ENCODE results near the gene INF2. TPM values are rescaled to one million over a fixed set of nuclear protein-coding genes. Genes with fewer than 3 reads are reported as not detected.

The INF2 gene
- total and polyA plus RNA-seq, 2 donors (not counting 3 experiments of a cell fraction or from before 2014, with no cell fraction given) = 55.3 to 124 TPM

DNA sequence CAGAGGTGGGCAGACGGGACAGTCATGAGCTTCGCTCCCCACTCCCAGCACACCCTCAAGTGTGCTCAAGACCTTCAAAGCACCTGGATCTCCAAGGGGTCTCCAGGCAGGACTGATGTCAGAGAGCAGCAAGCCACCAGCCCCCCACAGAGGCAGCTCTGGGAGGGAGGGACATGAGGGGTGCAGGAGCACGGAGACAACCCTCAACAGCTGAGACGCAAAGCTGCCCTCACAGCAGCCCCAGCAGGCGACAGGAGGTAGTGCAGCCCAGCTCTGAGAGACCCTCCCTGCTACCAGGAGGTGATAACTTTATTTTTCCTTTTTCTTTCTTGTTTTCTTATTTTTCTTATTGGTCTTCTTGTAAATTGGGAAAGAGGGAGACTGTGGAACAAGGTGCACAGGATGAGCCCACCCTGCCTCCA lies 81.4 kb downstream of the INF2 start:
- Histone ChIP-seq H3K4me1 (ENCODE audit: control insufficient read depth, extremely low read depth, insufficient read depth, low read length) (peaks cover 9% of the 10 kb centered on the region), H3K27me3 (ENCODE audit: control insufficient read depth in 2 of 2, insufficient read depth in 2 of 2, low read length in 2 of 2) (no peaks in the 10 kb centered on the region), H3K36me3 (ENCODE audit: control insufficient read depth in 2 of 2, extremely low read depth in 1 of 2, insufficient read depth in 2 of 2, low read length in 2 of 2) (peaks cover 3 to 32% of the 10 kb centered on the region in 2 experiments), H3K9ac (replicated peaks; ENCODE audit: extremely low read depth, insufficient read depth, low read length) (no peak overlapping the region), H4K20me1 (replicated peaks; ENCODE audit: control insufficient read depth, extremely low read depth, insufficient read depth, low read length) (no peaks in the 10 kb centered on the region), H3K4me3 (replicated peaks in 1 of 3; ENCODE audit: insufficient read depth in 1 of 3, low read depth in 1 of 3, low read length in 3 of 3) (no peak overlapping the region), H3K27ac (ENCODE audit: insufficient read depth, low read depth, low read length) (no peak overlapping the region), H3K9me1 (replicated peaks; ENCODE audit: control insufficient read depth, extremely low read depth, insufficient read depth, low read length) (no peaks in the 10 kb centered on the region), H2AFZ (ENCODE audit: low read depth, low read length) (no peak overlapping the region), H3K79me2 (ENCODE audit: control insufficient read depth, insufficient read depth, low read length) (no peaks in the 10 kb centered on the region), H3K9me3 (replicated peaks; ENCODE audit: control insufficient read depth, insufficient read depth, low read length) (no peaks in the 10 kb centered on the region), H3K4me2 (ENCODE audit: insufficient read depth, low read length) (no peak overlapping the region)
- no TSS peak for BruUV-seq (replicated peaks)
- dilution Hi-C loops (cut with MboI; ENCODE audit: extremely low pct_ligation_motif_present, low sequenced_read_pairs) (no loop called here), intact Hi-C loops (cut with micrococcal nuclease) (no loop called here)
- TF ChIP-seq POLR2A (IDR thresholded peaks at IDR 0.05; ENCODE audit: low read depth, low read length) = no peak
- TF ChIP-seq, protein P1, sequence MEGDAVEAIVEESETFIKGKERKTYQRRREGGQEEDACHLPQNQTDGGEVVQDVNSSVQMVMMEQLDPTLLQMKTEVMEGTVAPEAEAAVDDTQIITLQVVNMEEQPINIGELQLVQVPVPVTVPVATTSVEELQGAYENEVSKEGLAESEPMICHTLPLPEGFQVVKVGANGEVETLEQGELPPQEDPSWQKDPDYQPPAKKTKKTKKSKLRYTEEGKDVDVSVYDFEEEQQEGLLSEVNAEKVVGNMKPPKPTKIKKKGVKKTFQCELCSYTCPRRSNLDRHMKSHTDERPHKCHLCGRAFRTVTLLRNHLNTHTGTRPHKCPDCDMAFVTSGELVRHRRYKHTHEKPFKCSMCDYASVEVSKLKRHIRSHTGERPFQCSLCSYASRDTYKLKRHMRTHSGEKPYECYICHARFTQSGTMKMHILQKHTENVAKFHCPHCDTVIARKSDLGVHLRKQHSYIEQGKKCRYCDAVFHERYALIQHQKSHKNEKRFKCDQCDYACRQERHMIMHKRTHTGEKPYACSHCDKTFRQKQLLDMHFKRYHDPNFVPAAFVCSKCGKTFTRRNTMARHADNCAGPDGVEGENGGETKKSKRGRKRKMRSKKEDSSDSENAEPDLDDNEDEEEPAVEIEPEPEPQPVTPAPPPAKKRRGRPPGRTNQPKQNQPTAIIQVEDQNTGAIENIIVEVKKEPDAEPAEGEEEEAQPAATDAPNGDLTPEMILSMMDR (IDR thresholded peaks at IDR 0.05; ENCODE audit: extremely low read depth in 1 of 2, insufficient read depth in 1 of 2, low read depth in 1 of 2, low read length in 2 of 2) = peak; percentile 50 to 66
- POLR2A ChIA-PET = no interaction called here
- CTCF ChIA-PET = interaction anchor here (0.8 to 3.8 kb wide), 7 partner anchors 10 to 198 kb away, joined by 3 to 117 read pairs (median 4); no protein-coding TSS in a partner anchor
- DNase-seq (ENCODE audit: low read depth, low spot score) (no peak), FAIRE-seq (no peak)

DNA sequence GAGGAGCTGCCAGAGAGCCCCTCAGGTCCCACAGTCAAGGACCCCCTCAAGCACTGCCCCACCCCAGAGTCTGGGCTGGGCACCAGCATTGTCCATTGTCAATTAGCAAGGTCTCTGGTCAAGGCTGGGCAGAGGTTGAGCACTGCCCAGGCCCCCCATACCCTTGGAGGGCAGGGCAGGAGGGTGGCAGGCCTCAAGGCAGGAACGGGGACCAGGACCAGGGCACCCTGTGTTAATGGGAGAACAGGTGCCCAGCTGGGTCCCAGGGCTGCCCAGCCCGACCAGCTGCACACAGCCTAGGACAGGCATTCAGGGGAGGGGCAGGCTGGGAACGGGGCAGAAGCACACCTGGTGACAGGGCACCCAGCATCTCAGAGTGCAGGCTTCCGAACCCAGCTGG lies 82.0 kb downstream of the INF2 start:
- Histone ChIP-seq H3K9me1 (replicated peaks; ENCODE audit: control insufficient read depth, extremely low read depth, insufficient read depth, low read length) (no peaks in the 10 kb centered on the region), H3K79me2 (ENCODE audit: control insufficient read depth, insufficient read depth, low read length) (no peaks in the 10 kb centered on the region), H3K27ac (ENCODE audit: insufficient read depth, low read depth, low read length) (no peak overlapping the region), H3K27me3 (ENCODE audit: control insufficient read depth in 2 of 2, insufficient read depth in 2 of 2, low read length in 2 of 2) (no peaks in the 10 kb centered on the region), H2AFZ (ENCODE audit: low read depth, low read length) (no peak overlapping the region), H3K36me3 (ENCODE audit: control insufficient read depth in 2 of 2, extremely low read depth in 1 of 2, insufficient read depth in 2 of 2, low read length in 2 of 2) (peaks cover 3 to 32% of the 10 kb centered on the region in 2 experiments), H3K4me1 (ENCODE audit: control insufficient read depth, extremely low read depth, insufficient read depth, low read length) (peaks cover 9% of the 10 kb centered on the region), H3K4me2 (ENCODE audit: insufficient read depth, low read length) (no peak overlapping the region), H3K9me3 (replicated peaks; ENCODE audit: control insufficient read depth, insufficient read depth, low read length) (no peaks in the 10 kb centered on the region), H3K9ac (replicated peaks; ENCODE audit: extremely low read depth, insufficient read depth, low read length) (no peak overlapping the region), H4K20me1 (replicated peaks; ENCODE audit: control insufficient read depth, extremely low read depth, insufficient read depth, low read length) (no peaks in the 10 kb centered on the region), H3K4me3 (replicated peaks in 1 of 3; ENCODE audit: insufficient read depth in 1 of 3, low read depth in 1 of 3, low read length in 3 of 3) (no peak overlapping the region)
- intact Hi-C loops (cut with micrococcal nuclease) = no loop called here
- BruUV-seq (replicated peaks) = no TSS peak
- ChIA-PET POLR2A (no interaction called here), CTCF (interaction anchor here (0.8 to 3.8 kb wide), 5 partner anchors 19 to 197 kb away, joined by 3 to 117 read pairs (median 4); no protein-coding TSS in a partner anchor)
- FAIRE-seq = no peak
- TF ChIP-seq EZH2 (IDR thresholded peaks at IDR 0.05; ENCODE audit: borderline replicate concordance, low read depth, low read length, severe bottlenecking) (no peak), JUN (IDR thresholded peaks at IDR 0.05; ENCODE audit: borderline replicate concordance, insufficient read depth, insufficient read length, low read depth) (no peak), POLR2AphosphoS5 (IDR thresholded peaks at IDR 0.05; ENCODE audit: insufficient read depth, low read depth, low read length) (no peak), GATA2 (IDR thresholded peaks at IDR 0.05; ENCODE audit: insufficient read depth, insufficient read length, low read depth, low read length) (no peak), FOS (IDR thresholded peaks at IDR 0.05; ENCODE audit: borderline replicate concordance, insufficient read depth, low read length) (no peak), POLR2A (IDR thresholded peaks at IDR 0.05; ENCODE audit: low read depth, low read length) (no peak)
- TF ChIP-seq, protein P1 (IDR thresholded peaks at IDR 0.05; ENCODE audit: extremely low read depth in 1 of 2, insufficient read depth in 1 of 2, low read depth in 1 of 2, low read length in 2 of 2) = no peak
- TF ChIP-seq, protein P2, sequence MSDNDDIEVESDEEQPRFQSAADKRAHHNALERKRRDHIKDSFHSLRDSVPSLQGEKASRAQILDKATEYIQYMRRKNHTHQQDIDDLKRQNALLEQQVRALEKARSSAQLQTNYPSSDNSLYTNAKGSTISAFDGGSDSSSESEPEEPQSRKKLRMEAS (IDR thresholded peaks at IDR 0.05; ENCODE audit: insufficient read depth, insufficient read length) = no peak
- DNase-seq (ENCODE audit: low read depth, low spot score) = no peak
- dilution Hi-C loops (cut with MboI; ENCODE audit: extremely low pct_ligation_motif_present, low sequenced_read_pairs) = no loop called here

All from endothelial cell of umbilical vein (primary cell).